Measurements from ENCODE around the gene SLFN5.
"Not testable (repeated sequence)": the region's sequence is repeated elsewhere in the genome, so short reads cannot be mapped to it uniquely, and the experiment has no call there.

SLFN5 gene

DNA sequence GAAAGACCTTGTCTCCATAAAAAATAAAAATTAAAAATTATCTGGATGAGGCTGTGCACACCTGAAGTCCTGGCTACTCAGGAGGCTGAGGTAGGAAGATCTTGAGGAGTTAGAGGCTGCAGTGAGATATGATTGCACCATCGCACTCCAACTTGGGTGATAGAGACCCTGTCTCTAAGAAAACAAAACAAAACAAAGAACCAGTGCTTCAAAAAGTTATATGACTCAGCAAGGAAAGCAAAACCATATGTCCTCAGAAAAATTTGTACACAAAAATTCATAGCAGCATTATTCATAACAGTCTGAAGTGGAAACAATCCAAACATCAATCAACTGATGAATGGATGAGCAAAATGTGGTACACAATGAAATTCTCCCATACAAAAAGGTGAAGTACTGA, 48.9 kb downstream of the SLFN5 start:
- DNase-seq (ENCODE audit: low read depth): peak; percentile 66

DNA sequence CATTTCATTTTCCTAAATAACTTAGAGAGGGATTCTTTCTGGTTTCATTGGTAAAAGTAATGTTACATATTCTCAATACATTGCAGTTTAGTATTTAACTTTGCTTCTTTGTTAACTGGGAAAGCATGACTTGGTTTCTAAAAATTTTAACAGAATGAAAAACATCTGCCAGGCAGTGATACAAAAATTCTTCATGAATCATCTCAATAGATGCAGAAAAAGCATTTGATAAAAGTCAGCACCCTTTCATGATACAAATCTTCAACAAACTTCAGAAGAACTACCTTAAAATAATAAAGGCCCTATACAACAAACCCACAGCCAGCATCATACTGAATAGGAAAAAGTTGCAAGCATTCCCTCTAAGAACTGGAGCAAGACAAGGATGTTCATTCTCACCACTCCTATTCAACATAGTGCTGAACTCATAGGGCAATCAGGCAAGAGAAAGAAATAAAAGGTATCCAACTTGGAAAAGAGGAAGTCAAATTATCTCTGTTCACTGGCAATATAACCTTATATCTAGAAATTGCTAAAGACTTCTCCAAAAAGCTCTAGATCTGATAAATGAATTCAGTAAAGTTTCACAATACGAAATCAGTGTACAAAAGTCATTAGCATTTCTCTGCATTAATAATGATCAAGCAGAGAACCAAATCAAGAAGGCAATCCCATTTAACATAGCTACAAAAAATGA, 50.4 kb downstream of the SLFN5 start:
- no peak for DNase-seq (ENCODE audit: low read depth)

DNA sequence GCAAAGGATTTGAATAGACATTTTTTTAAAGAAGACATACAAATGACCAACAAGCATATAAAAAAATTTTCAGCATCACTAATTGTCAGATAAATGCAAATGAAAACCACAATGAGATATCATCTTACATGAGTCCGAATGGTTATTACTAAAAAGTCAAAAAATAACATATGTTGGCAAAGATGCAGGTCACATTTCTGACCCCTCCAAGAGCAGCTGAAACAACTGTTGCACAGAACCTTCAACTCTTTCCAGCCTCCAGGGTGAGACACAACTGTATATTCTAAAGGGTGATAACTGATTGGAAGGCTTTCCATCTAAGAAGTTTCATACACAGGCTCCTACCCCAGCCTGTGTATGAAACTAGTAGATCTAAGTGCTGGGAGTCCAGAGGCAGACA, 51.9 kb downstream of the SLFN5 start:
- no peak for DNase-seq (ENCODE audit: low read depth)

DNA sequence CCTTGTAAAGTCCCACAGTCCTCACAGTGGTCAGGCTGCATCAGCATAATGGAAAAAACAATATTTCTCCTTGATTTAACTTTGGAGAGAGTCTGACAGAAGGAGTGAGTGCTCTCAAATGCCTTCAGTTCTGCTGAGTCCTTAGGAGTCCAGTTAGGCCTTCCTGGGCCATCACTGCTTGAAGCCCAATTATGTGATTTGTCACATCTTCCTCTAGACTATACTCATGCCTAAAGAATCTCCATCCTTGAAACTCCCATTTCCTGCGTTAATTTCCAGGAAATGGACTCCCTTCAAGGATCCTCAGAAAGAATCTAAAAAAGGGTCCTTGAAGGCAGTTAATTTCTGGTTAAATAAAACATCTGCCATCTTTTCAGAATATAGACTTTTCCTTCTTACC, 52.8 kb downstream of the SLFN5 start:
- no peak for DNase-seq (ENCODE audit: low read depth)

DNA sequence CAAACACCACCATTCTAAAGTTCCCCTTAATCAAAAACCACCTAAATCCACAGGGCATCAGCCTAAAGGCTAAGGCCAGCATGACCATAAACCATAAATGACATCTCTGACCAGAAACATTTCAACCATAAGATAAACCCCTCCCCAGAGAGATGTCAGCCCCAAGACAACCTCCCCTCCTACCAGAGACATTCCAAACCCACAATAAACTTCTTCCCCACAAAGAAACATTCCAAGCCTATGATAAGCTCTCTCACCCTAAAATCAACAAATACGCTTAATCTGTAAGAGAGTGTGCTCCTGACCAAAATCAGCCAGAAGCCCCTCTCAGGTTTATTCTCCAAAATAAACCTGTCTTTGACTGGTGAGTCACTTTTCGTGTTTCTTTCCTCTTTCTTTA, 54.8 kb downstream of the SLFN5 start:
- DNase-seq (ENCODE audit: low read depth): no peak

DNA sequence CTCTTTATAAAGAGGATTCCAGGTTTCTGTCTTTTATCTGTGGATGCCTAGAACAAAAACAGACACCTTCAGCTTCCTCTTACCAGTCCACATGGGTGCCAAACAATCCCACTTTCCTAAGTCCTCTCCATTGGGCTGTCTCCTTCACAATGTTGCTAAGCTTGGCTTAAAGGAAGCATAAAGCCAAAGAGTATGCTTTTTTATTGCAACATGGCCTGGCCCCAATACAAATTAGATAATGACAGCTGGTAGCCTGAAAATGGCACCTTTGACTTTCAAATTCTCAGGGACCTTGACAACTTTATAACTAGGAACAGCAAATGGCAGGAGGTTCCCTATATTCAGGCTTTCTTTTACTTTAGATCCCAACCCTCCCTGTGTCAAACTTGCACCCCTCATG, 55.8 kb downstream of the SLFN5 start:
- DNase-seq (ENCODE audit: low read depth): no peak

DNA sequence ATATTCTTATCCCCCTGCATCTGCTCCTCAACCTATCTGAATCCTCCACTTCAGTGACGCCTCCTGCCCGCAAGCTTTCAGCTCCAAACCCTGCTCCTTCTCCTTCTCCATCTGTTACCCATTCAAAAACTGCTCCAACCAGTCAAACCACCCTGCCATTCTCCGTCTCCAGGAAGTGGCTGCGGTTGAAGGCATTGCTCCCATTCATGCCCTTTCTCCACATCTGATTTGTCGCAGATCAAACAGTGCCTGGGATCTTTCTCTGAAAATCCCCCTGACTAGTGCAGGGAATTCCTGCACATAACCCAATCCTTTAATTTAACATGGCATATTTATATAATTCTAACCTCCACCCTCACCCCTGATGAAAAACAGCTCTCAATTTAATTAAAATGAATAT, 56.3 kb downstream of the SLFN5 start:
- DNase-seq (ENCODE audit: low read depth): no peak

DNA sequence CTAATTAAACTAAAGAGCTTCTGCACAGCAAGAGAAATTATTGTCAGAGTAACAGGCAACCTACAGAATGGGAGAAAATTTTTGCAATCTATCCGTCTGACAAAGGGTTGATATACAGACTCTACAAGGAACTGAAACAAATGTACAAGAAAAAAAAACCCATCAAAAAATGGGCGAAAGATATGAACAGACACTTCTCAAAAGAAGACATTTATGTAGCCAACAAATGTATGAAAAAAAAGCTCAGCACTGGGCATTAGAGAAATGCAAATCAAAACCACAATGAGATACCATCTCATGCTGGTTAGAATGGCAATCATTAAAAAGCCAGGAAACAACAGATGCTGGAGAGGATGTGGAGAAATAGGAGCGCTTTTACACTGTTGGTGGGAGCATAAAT, 66.5 kb downstream of the SLFN5 start:
- not testable (repeated sequence) for DNase-seq (ENCODE audit: low read depth)

DNA sequence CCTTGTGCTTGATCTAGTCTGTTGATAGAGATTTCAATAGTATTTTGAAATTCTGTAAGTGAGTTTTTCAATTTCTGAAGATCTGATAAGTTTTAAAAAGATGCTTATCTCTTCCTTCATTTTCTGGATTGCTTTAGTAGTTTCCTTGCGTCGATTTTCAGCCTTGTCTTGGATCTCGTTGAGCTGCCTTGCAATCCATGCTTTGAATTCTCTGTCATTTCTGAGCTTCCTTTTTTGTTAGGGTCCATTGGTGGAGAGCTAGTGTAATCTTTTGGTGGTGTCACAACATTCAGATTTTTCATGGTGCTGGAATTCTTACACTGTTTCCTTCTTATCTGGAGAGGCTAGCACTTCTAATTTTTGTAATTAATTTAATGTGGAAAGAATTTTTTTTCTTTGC, 69.5 kb downstream of the SLFN5 start:
- DNase-seq (ENCODE audit: low read depth): no peak

DNA sequence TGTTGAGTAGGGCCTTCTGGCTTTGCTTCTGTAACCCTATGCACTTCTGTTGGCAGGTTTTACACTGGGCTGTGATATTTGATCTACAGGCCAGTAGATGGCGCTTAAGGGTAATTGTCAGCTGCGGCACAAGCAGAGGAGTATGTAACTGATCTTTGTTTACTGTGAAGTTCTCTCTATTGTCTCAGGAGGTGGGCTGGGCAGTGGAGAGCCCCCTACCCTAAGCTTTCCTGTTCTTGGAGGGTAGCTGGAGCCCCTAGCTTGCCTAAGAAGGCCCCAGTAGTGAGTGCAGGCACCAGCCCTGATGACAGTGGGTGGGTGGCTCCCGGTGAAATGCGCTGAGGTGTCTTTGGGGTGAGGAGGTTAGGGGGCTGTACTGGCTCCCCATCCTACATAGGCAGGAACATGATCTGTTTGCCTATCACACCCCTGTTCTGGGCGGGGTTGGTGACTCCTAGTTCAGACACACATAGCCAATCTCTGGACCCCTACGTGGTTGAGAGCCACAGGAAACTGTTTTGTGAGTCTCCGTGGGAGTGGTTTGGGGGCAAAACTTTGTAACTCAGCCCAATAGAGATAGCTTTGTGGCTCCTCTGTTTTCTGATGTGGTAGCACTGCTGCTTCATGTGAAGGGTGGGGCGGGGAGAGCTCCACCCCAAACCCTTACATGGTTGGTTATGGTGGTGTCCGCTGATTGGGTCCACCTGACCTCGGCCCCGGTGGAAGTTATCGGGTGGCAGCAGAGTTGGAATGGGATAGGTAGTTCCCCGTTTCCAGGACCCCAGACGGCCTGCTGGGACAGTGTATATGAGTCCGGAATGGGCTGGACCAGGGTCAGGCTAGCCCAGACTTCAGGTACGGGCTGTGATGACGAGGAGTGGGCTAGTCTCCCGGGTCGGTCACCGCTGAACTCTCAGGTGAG, 70.2 kb downstream of the SLFN5 start:
- DNase-seq (ENCODE audit: low read depth): no peak

DNA sequence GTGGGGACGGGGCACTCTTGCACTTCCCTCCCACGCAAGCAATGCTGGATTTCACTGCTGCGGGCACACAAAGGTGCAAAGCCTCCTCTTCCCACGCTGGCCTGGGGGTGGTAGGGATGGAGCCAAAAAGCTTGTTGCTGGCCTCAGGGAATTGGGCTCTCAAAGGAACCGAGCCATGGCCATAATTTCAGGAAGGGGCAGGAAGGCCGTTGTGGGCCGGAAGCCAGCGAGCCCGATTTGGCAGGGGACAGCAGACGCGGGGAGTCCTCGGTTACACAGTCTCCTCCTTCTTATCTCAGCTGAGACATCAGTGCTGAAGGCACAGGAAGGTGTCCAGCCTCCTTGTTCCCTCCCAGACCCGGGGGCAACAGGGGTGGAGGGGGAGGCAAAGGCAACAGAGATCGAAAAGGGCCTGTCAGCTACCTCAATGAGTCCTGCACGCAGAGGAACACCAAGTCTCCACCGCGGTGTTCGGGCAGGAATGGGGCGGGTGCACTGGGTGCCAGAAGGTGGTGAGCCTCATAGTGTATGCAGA, 71.1 kb downstream of the SLFN5 start:
- DNase-seq (ENCODE audit: low read depth): no peak

DNA sequence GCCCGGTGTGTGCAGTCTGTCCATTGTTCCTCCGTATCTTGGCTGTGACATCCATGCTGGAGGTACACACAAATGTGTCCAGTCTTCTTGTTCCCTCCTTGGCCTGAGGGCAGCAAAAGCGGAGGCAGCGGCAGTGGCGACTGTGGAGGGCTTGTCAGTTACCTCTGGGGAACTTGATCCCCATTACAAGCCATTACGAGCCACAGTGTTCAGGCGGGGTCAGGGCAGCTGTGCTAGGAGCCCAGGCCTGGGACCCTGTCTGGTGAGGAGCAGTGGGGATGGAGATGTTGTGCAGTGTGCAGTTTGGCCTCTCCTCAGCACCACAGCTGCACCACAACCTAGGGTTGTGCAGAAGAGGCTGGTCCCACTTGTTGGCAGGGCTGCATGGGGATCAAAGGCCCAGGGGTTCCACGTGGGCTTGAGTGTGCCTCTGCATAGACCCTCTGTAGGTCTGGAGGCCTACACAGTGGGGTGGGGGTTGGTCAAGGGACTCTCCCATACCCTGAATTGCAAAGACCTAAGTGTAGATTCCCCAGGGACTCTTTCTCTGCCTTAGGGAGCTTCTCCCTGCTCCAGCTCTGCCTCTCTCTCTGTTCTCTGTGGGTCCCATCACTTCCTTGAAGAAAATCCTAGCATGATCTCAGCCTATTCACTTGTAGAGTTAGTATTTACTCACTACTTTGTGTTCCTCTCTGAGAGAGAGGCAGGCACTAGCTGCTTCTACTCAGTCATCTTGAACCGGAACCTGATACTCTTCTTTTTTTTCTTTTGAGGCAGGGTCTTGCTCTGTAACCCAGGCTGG, 71.7 kb downstream of the SLFN5 start:
- no peak for DNase-seq (ENCODE audit: low read depth)

DNA sequence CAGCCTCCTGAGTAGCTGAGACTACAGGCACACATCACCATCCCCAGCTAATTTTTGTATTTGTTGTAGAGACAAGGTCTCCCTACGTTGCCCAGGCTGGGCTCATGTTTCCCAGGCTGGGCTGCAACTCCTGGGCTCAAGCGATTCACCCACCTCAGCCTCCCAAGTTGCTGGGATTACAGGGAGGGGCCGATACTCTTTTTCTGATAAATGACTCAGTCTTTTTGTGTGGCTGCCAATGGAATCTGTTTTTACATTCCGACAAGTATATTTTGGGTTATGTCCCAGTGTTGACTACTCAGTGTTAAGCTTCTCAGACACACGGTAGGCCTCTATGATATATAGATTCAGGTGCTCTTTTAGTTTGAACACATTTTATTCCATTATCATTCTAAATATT, 72.4 kb downstream of the SLFN5 start:
- DNase-seq (ENCODE audit: low read depth): peak; percentile 82

DNA sequence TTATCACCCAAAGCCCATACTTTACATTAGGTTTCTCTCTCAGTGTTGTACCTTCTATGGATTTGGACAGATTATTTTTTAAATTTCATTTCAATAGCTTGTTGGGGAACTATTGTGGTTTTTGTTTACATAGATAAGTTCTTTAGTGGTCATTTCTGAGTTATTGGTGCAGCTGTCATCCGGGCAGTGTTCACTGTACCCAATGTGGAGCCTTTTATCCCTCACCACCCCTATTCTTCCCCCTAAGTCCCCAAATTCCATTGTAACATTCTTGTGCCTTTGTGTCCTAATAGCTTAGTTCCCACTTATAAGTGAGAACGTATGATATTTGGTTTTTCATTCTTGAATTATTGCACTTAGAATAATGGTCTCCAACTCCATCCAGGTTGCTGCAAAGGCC, 73.1 kb downstream of the SLFN5 start:
- DNase-seq (ENCODE audit: low read depth): no peak

DNA sequence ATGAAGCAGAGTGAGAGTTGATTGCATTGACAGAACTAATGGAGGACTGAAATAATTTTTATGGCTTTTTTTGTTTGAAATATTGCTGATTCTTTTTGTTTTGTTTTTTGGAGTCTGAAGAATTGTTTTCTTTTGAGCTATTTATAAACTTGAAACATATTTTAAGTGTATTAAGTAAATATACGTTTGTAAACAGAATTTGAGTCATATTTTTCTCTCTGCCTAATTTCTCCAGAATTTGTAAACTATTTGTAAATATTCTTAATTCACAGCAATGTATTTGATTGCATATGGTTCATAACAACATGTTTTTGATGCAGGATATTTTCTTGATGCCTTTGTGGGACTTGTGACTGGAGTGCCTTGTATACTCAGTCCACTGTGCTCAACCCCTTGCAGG, 79.9 kb downstream of the SLFN5 start:
- DNase-seq (ENCODE audit: low read depth): no peak

Data from GM04504 (cell line).